A673 (cell line): ENCODE data around the gene KCNQ1. TPM values are rescaled to one million over a fixed set of nuclear protein-coding genes. Genes with fewer than 3 reads are reported as not detected.

Source experiments
- BruUV-seq: library from RNA; stranded (reverse); fragments of 400-500 nt; replicated peaks from 2 replicates; lab custom pipeline; 2021; lab: Mats Ljungman, UMichigan
- CTCF ChIA-PET: fragments of 300-600 bp; sonication (Branson Sonifier 250); formaldehyde crosslinking; loops from one replicate; lab custom pipeline; 2022; ENCODE audit warnings: antibody characterized with exemption; lab: Charles Lee
- POLR2A ChIA-PET: fragments of 300-600 bp; sonication (Branson Sonifier 250); formaldehyde crosslinking; loops from one replicate; lab custom pipeline; 2022; ENCODE audit warnings: antibody characterized with exemption; ENCODE audit not compliant: low non-redundant PET; lab: Charles Lee
- DNase-seq: peaks from one replicate; pipeline ENCODE4 v3.0.0-alpha.2; 2015; ENCODE audit warnings: low spot score
- H3K27ac ChIP-seq: fragments of 200-600 bp; sonication (generic); 2 replicates; pipeline ENCODE4 v1.5.1; 2016; ENCODE audit warnings: mixed run types, low read depth, mild to moderate bottlenecking, mixed read lengths, antibody characterized with exemption, low read length; ENCODE audit not compliant: poor library complexity, severe bottlenecking
- H3K27me3 ChIP-seq: fragments of 200-600 bp; sonication (generic); replicated peaks from 2 replicates; pipeline ENCODE4 v1.6.1; 2017; ENCODE audit warnings: mixed run types, low read depth, mild to moderate bottlenecking, mixed read lengths, antibody characterized with exemption, low read length; ENCODE audit not compliant: insufficient read depth, poor library complexity
- H3K36me3 ChIP-seq: fragments of 200-600 bp; sonication (generic); 2 replicates; pipeline ENCODE4 v1.6.1; 2016; ENCODE audit warnings: mixed run types, mild to moderate bottlenecking, mixed read lengths, antibody characterized with exemption, low read length; ENCODE audit not compliant: insufficient read depth, poor library complexity, severe bottlenecking
- H3K4me1 ChIP-seq: fragments of 200-600 bp; sonication (generic); 2 replicates; pipeline ENCODE4 v1.6.1; 2017; ENCODE audit warnings: mixed run types, mild to moderate bottlenecking, mixed read lengths, antibody characterized with exemption, low read length; ENCODE audit not compliant: insufficient read depth, poor library complexity, severe bottlenecking
- H3K4me3 ChIP-seq: fragments of 200-600 bp; sonication (generic); 2 replicates; pipeline ENCODE4 v1.5.1; 2016; ENCODE audit warnings: low read depth, mixed run types, mild to moderate bottlenecking, mixed read lengths, low read length; ENCODE audit not compliant: poor library complexity, severe bottlenecking
- H3K9me3 ChIP-seq: fragments of 200-600 bp; sonication (generic); 2 replicates; pipeline ENCODE4 v1.6.1; 2016; ENCODE audit warnings: mixed run types, low read depth, mild to moderate bottlenecking, mixed read lengths, antibody characterized with exemption, low read length; ENCODE audit not compliant: poor library complexity, severe bottlenecking
- EZH2 ChIP-seq: fragments of 200-600 bp; sonication (generic); IDR thresholded peaks from 2 replicates; pipeline ENCODE4 v1.6.1; 2017; ENCODE audit warnings: borderline replicate concordance, low read depth, mild to moderate bottlenecking, mixed read lengths, antibody characterized with exemption, low read length; ENCODE audit not compliant: poor library complexity, severe bottlenecking
- intact Hi-C: fragments of 100-400 bp; cut with micrococcal nuclease; formaldehyde crosslinking; loops from one replicate; pipeline ENCODE4 v1.10.0; 2022; ENCODE audit not compliant: unreplicated experiment
- total RNA-seq: library from RNA; stranded (reverse); gene quantifications from 2 replicates; pipeline ENCODE4 v1.2.3, GENCODE V29; 2021
- TF ChIP-seq, protein P1 (sequence below): fragments of 300-800, 200-600 bp; sonication (generic); conservative IDR thresholded peaks from 2 replicates; pipeline ENCODE4 v1.5.1; 2017; ENCODE audit warnings: low read depth, mild to moderate bottlenecking, antibody characterized with exemption, low read length, moderate library complexity, mixed read lengths

KCNQ1 gene
- total RNA-seq, 1 experiment from 2014 or later, result not detected

DNA sequence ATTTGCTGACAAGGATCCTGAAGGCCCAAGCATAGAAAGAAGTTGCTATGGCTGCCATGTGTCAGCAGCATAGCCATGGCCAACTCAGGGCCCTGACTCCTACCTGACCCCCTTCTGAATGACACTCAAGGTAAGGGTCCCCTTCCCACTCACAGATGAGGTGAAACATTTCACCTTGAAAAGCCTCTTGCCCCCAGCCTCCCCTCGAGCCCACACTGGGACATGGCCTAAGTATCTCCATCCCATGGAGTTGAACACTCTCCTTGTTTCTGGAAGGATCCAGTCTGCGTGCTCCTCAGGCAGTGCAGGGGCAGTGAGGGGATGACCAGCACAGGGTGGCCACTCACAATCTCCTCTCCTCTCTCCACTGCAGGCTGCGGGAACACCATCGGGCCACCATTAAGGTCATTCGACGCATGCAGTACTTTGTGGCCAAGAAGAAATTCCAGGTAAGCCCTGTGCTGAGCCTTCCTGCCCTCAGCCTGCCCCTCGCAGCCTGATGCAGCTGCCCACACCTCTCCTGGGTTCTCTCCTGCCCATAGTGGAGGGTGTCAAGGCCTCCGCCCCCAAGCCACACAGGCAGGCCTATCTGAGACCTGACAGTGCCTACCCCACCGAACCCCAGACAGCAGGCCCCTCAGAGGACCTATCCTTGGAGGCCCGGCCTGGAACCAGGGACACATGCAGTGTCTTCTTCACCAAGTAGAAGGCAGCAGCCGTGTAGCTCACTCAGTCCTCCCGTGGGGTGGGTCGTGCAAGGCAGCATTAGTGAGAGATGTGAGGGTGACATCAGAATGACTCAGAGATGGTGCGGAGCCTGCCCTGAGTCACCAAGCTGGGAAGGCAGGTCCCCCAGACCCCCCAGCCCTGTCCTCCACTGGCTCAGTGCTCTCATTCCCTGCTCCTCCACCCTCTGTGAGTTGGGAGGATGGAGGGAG lies 323.9 kb downstream of the KCNQ1 start:
- H3K27ac ChIP-seq, result no peak overlapping the region
- peaks cover 3% of the 10 kb centered on the region for H3K27me3 ChIP-seq
- ChIA-PET CTCF (no interaction called here), POLR2A (no interaction called here)
- H3K36me3 ChIP-seq, result no peaks in the 10 kb centered on the region
- no peak for TF ChIP-seq EZH2
- TF ChIP-seq, protein P1, sequence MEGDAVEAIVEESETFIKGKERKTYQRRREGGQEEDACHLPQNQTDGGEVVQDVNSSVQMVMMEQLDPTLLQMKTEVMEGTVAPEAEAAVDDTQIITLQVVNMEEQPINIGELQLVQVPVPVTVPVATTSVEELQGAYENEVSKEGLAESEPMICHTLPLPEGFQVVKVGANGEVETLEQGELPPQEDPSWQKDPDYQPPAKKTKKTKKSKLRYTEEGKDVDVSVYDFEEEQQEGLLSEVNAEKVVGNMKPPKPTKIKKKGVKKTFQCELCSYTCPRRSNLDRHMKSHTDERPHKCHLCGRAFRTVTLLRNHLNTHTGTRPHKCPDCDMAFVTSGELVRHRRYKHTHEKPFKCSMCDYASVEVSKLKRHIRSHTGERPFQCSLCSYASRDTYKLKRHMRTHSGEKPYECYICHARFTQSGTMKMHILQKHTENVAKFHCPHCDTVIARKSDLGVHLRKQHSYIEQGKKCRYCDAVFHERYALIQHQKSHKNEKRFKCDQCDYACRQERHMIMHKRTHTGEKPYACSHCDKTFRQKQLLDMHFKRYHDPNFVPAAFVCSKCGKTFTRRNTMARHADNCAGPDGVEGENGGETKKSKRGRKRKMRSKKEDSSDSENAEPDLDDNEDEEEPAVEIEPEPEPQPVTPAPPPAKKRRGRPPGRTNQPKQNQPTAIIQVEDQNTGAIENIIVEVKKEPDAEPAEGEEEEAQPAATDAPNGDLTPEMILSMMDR, result no peak
- no peak overlapping the region for H3K4me3 ChIP-seq
- intact Hi-C loops, result no loop called here
- no peaks in the 10 kb centered on the region for H3K4me1 ChIP-seq
- H3K9me3 ChIP-seq, result no peaks in the 10 kb centered on the region
- peak; percentile 11 for DNase-seq
- BruUV-seq, result no TSS peak

DNA sequence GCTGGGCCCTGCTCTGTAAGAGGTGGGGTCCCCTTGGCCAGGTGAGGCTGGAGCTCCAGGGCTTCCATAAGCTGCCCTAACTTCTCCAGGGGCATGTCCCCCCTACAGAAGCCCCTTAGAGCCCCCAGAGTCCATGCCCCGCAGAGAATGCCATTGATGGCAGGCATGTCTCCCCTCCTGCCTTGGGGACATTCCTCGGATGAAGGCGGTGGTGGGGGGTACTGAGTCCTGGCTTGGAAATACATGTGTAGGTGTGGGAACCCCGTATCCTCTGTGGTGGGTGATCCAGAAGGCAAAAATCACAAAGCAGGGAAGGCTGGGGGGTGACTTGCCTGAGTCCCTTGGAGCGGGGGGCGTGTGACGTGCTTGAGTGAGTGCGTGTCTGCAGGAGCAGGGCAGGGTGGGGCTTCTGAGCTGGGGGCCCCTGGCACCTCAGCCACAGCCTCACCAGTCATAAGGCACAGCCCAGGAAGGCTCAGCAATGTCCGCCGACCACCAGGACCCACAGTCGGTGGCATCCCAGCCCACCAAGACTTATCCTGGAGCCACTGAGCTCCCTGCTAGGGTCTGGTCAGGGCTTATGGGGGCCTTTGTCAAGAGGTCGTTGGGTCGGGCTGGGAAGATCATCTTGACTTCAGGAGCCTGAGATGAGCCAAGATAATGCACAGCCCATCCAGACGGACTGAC lies 324.7 kb downstream of the KCNQ1 start:
- H3K4me1 ChIP-seq, result no peaks in the 10 kb centered on the region
- no peaks in the 10 kb centered on the region for H3K36me3 ChIP-seq
- H3K27ac ChIP-seq, result no peak overlapping the region
- TF ChIP-seq, protein P1, result no peak
- no peak for TF ChIP-seq EZH2
- no peak for DNase-seq
- CTCF ChIA-PET, result no interaction called here
- POLR2A ChIA-PET, result no interaction called here
- H3K9me3 ChIP-seq, result no peaks in the 10 kb centered on the region
- H3K27me3 ChIP-seq, result peaks cover 3% of the 10 kb centered on the region
- no peak overlapping the region for H3K4me3 ChIP-seq
- no TSS peak for BruUV-seq
- intact Hi-C loops, result no loop called here

DNA sequence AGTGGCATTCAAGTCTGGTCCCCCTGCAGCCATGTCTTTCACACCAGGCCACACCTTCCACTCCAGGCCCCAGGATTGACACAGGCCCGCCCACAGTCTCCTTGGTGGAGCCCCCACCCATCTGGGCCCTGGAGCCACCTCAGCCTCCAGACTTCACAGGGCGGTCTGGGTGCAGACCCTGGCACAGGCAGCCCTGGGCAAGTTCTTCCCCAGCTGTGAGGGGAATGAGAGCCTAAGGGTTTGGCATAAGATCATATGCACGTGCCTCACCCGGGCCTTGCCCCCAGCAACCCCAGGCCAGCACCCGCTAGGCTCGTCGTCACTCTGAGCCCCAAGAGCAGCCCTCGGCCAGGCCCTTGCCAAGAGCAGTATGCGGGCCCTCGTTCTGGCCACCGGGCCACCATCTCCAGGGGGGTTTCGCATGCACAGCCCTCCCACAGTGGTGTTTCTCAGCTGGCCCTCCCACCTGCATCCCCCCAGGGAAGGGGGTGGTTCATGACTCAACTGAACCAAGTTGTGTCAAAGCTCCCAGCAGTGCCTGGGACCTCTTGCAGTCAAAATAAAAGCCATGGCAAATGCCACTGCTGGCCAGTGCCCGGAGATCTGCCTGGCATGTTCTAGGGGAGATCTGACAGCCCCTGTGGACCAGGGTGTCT lies 325.4 kb downstream of the KCNQ1 start:
- TF ChIP-seq, protein P1, result no peak
- TF ChIP-seq EZH2, result no peak
- no peak for DNase-seq
- Histone ChIP-seq H3K27ac (no peak overlapping the region), H3K4me3 (no peak overlapping the region), H3K4me1 (no peaks in the 10 kb centered on the region), H3K9me3 (no peaks in the 10 kb centered on the region), H3K36me3 (no peaks in the 10 kb centered on the region), H3K27me3 (peaks cover 3% of the 10 kb centered on the region)
- intact Hi-C loops, result no loop called here
- CTCF ChIA-PET, result no interaction called here
- POLR2A ChIA-PET, result no interaction called here
- no TSS peak for BruUV-seq
